T-cell (primary cell): Measurements from ENCODE around the gene SPHK1. TPM values are rescaled to one million over a fixed set of nuclear protein-coding genes. Genes with fewer than 3 reads are reported as not detected.
A peak's percentile ranks its signal among the peaks of the same experiment; 100 is the strongest.

Experiments used
- ATAC-seq, 4 experiments: fragments of 200-7000 bp in 3 of 4; fragments of 150-1000 bp in 1 of 4; cut with Tn5 transposase; replicated peaks in 1 of 4; 1 replicate in 3 of 4; 2 replicates in 1 of 4; pipeline ENCODE4 v1.10.0; 2021; ENCODE audit warnings: moderate library complexity in 3 of 4, mild to moderate bottlenecking in 2 of 4, moderate number of reproducible peaks in 1 of 4
- CTCF ChIA-PET, 2 donors: fragments of 300-600 bp; sonication (Branson Sonifier 250); formaldehyde crosslinking; loops; one replicate each; lab custom pipeline; 2022; ENCODE audit warnings: antibody characterized with exemption in 2 of 2; lab: Charles Lee
- POLR2A ChIA-PET, 2 donors: fragments of 300-600 bp; sonication (Branson Sonifier 250); formaldehyde crosslinking; loops; one replicate each; lab custom pipeline; 2022; ENCODE audit warnings: antibody characterized with exemption in 2 of 2; lab: Charles Lee
- DNase-seq, 35 experiments: peaks; one replicate each; pipeline versions ENCODE4 v3.0.0 to v3.0.0-alpha.2; 2013 to 2023
- H3K27ac ChIP-seq: one replicate; pipeline ENCODE4 v1.5.1; 2013; ENCODE audit warnings: low read length
- H3K27me3 ChIP-seq, 2 experiments: replicated peaks in 1 of 2; 1 replicate in 1 of 2; 2 replicates in 1 of 2; pipeline versions ENCODE4 v1.6.1 to v1.7.0; 2013; ENCODE audit warnings: low read length in 1 of 2, mixed read lengths in 1 of 2; ENCODE audit not compliant: control insufficient read depth in 2 of 2, insufficient read depth in 2 of 2; ENCODE audit errors: extremely low read depth in 1 of 2
- H3K36me3 ChIP-seq, 2 donors: 1 replicate in 1 of 2; 2 replicates in 1 of 2; pipeline versions ENCODE4 v1.6.1 to v1.7.0; 2013; ENCODE audit warnings: low read length in 1 of 2; ENCODE audit not compliant: control insufficient read depth in 2 of 2, insufficient read depth in 1 of 2; ENCODE audit errors: extremely low read depth in 1 of 2
- H3K4me1 ChIP-seq, 2 experiments: 1 replicate in 1 of 2; 2 replicates in 1 of 2; pipeline versions ENCODE4 v1.6.1 to v1.7.0; 2013; ENCODE audit warnings: low read length in 2 of 2, mixed read lengths in 1 of 2; ENCODE audit not compliant: insufficient read depth in 2 of 2, control insufficient read depth in 1 of 2; ENCODE audit errors: extremely low read depth in 1 of 2
- H3K4me3 ChIP-seq, 2 donors: 1 replicate in 1 of 2; 2 replicates in 1 of 2; pipeline versions ENCODE4 v1.5.1 to v1.7.0; 2013; ENCODE audit warnings: mild to moderate bottlenecking in 2 of 2, low read length in 1 of 2, moderate library complexity in 1 of 2; ENCODE audit not compliant: control insufficient read depth in 1 of 2; ENCODE audit errors: extremely low read depth in 1 of 2
- H3K9me3 ChIP-seq: 2 replicates; pipeline ENCODE4 v1.7.0; 2013
- H3K27ac Mint-ChIP-seq, 2 donors: one replicate each; pipeline ENCODE4 v1.8.0; 2020 to 2021; ENCODE audit warnings: mild to moderate bottlenecking in 2 of 2, mixed read lengths in 2 of 2
- H3K27me3 Mint-ChIP-seq, 2 donors: one replicate each; pipeline ENCODE4 v1.8.0; 2021 to 2022; ENCODE audit warnings: mixed read lengths in 2 of 2
- H3K36me3 Mint-ChIP-seq: one replicate; pipeline ENCODE4 v1.8.0; 2021; ENCODE audit warnings: mixed read lengths
- H3K4me1 Mint-ChIP-seq, 3 donors: one replicate each; pipeline ENCODE4 v1.8.0; 2020 to 2022; ENCODE audit warnings: mixed read lengths in 3 of 3, mild to moderate bottlenecking in 1 of 3
- H3K4me3 Mint-ChIP-seq, 3 donors: one replicate each; pipeline ENCODE4 v1.8.0; 2020 to 2022; ENCODE audit warnings: mild to moderate bottlenecking in 3 of 3, mixed read lengths in 3 of 3, moderate library complexity in 3 of 3
- H3K9me3 Mint-ChIP-seq, 3 donors: one replicate each; pipeline ENCODE4 v1.8.0; 2020 to 2022; ENCODE audit warnings: mixed read lengths in 3 of 3
- WGBS: methylation state at CpG from one replicate; pipeline ENCODE4 v1.1.5; 2013; ENCODE audit warnings: missing lambda C conversion rate; ENCODE audit not compliant: insufficient coverage; 5-methylcytosine and 5-hydroxymethylcytosine counted together
- total RNA-seq, 35 experiments: library from RNA in 6 of 35; stranded (reverse) in 6 of 35; fragments of 120-200 nt in 1 of 35; gene quantifications; one replicate each; pipeline versions ENCODE4 v1.2.1 to v1.2.4 and lab custom pipeline; 2013 to 2026

SPHK1 gene
- total RNA-seq, 5 donors from 2014 or later (not counting 1 experiment from before 2014, with no cell fraction given) = 0.70 to 1.6 (median 1.3) TPM

DNA sequence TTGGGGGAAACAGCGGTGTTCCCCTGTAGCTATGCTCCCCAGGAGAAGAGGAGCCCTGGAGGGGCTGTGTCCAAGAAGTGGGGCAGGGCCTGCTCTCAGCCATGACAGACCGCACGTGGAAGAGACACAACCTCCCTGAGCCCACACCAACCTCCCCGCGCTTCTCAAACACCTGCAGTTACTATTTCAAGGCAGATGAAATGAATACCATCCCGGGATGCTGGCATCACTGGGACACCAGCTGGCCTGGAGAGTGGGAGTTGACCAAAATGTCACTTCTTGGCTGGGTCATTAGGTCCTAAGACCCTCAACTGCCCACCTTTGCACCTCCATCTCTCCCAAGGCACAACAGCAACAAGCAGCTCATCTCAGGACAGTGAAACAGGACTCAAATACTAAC, 32.0 kb downstream of the SPHK1 start:
- Mint-ChIP-seq H3K27me3 (no peaks in the 10 kb centered on the region), H3K4me1 (peaks cover 19 to 22% (median 21%) of the 10 kb centered on the region in 3 donors), H3K27ac (no peak overlapping the region), H3K4me3 (no peak overlapping the region), H3K36me3 (peaks cover 8% of the 10 kb centered on the region), H3K9me3 (no peaks in the 10 kb centered on the region)
- H3K4me1 ChIP-seq = peaks cover 0 to 3% of the 10 kb centered on the region in 2 experiments
- peaks cover 5 to 17% of the 10 kb centered on the region in 2 donors for H3K36me3 ChIP-seq
- ChIA-PET CTCF (no interaction called here), POLR2A (no interaction called here)
- no peaks in the 10 kb centered on the region for H3K27me3 ChIP-seq
- WGBS = 95% methylated on average over 3 of the region's 6 CpGs
- no peak overlapping the region for H3K27ac ChIP-seq
- no peak for ATAC-seq
- DNase-seq = no peak
- no peak overlapping the region for H3K4me3 ChIP-seq
- no peaks in the 10 kb centered on the region for H3K9me3 ChIP-seq

DNA sequence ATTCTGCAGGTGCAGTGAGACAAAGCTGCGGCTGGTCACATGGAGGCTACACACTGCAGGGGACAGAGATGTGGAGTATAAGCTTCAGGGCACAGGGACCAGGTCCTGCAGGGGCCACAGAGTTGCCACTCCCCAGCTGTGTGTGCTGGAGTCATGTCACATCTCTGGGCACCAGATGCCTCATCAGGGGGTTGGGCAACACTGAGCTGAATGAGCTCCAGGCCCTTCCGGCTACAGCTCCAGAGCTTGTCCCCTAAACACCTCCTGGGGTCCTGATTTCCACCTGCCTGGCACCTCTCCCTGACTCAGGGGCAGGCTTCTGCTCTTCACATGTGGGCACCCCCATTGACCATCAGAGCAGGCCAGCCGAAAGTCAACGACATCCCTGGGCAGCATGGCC, 32.5 kb downstream of the SPHK1 start:
- Mint-ChIP-seq H3K4me3 (no peak overlapping the region), H3K27me3 (no peaks in the 10 kb centered on the region), H3K27ac (no peak overlapping the region), H3K36me3 (peaks cover 8% of the 10 kb centered on the region), H3K4me1 (peaks cover 19 to 22% (median 21%) of the 10 kb centered on the region in 3 donors), H3K9me3 (no peaks in the 10 kb centered on the region)
- no peak for DNase-seq
- H3K27ac ChIP-seq = no peak overlapping the region
- H3K36me3 ChIP-seq = peaks cover 7 to 17% of the 10 kb centered on the region in 2 donors
- H3K27me3 ChIP-seq = no peaks in the 10 kb centered on the region
- no peak for ATAC-seq
- H3K4me3 ChIP-seq = no peak overlapping the region
- H3K4me1 ChIP-seq = peaks cover 0 to 3% of the 10 kb centered on the region in 2 experiments
- ChIA-PET CTCF (interaction anchor here in 1 of 2 donors (1.1 kb wide), 1 partner anchor 8 kb away, joined by 3 read pairs; no protein-coding TSS in a partner anchor), POLR2A (no interaction called here)
- H3K9me3 ChIP-seq = no peaks in the 10 kb centered on the region
- WGBS = 100% methylated on average over 2 of the region's 4 CpGs

DNA sequence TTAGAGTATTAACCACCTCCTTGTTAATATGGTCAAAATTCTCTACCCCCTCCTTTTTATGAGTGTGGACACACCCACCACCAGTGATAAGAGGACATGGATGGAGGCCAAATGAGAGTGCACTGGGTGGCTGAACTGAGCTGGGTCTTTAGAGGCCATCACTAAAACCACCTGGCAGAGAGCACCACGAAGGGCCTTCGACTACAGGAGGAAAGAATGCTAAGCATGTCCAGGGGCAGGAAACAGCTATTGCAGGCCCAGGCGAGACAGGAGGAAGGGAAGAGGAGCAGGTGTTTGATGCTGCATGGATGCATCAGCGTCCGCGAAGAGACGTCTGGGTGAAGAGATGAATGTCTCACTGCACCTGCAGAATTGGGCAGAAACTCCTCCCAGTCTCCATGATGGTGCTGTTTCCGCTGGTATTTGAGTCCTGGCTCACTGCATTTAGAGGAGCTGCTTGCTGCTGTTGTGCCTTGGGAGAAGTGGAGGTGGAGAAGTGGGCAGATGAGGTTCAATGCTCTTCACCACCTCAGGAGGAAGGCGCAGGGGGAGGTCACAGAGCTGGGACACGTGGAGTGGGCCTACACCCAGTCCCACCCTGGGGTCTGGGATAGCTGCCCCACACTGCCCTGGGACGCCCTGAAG, 33.2 kb downstream of the SPHK1 start:
- CTCF ChIA-PET = interaction anchor here in 1 of 2 donors (1.1 kb wide), 1 partner anchor 9 kb away, joined by 3 read pairs; no protein-coding TSS in a partner anchor
- Histone ChIP-seq H3K27me3 (no peaks in the 10 kb centered on the region), H3K4me1 (peaks cover 0 to 3% of the 10 kb centered on the region in 2 experiments), H3K27ac (no peak overlapping the region), H3K9me3 (no peaks in the 10 kb centered on the region), H3K4me3 (no peak overlapping the region), H3K36me3 (peaks cover 9 to 11% of the 10 kb centered on the region in 2 donors)
- H3K4me1 Mint-ChIP-seq = peaks cover 19 to 28% (median 23%) of the 10 kb centered on the region in 3 donors
- WGBS = 73% methylated on average over 5 of the region's 11 CpGs
- ATAC-seq = no peak
- no peaks in the 10 kb centered on the region for H3K9me3 Mint-ChIP-seq
- DNase-seq = no peak
- H3K4me3 Mint-ChIP-seq = no peak overlapping the region
- peak overlapping the region in 1 of 2 donors; percentile 69 for H3K27ac Mint-ChIP-seq
- H3K27me3 Mint-ChIP-seq = no peaks in the 10 kb centered on the region
- POLR2A ChIA-PET = no interaction called here
- H3K36me3 Mint-ChIP-seq = peaks cover 9% of the 10 kb centered on the region

DNA sequence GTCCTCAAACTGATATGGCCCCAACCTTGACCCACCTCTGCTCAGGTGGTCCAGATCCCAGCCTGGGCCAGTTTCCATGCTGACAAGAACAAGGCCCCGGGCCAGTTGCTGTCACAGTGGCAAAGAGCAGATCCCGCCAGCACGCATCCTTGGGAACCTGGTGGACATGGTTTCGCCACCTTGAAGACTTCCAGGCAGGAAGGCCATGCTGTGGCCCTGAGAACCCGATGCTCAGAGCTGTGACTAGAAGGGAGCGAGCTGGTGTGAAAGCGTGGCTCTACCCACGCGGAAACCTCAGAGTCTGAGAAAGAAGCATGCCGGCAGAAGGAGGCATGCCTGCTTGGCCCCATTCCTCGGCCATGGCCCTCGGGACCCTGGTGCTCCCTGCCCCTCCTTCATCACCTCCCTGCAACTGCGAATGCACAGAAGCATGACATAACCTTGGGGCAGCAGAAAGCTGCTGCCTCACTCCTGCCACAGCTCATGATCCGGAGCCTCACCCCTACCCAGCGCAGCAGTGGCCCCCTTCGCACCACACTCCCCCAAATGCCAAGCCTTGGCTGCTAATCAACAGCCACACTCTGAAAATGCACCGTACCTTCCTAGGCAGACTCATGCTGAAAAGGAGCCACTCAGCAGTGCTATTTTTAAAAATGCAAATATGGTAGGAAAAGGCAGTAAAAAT, 35.3 kb downstream of the SPHK1 start:
- 83% methylated on average over 13 of the region's 17 CpGs for WGBS
- H3K9me3 Mint-ChIP-seq = no peaks in the 10 kb centered on the region
- H3K27me3 ChIP-seq = no peaks in the 10 kb centered on the region
- peaks cover 19 to 33% (median 23%) of the 10 kb centered on the region in 3 donors for H3K4me1 Mint-ChIP-seq
- peaks cover 6 to 11% of the 10 kb centered on the region in 2 donors for H3K36me3 ChIP-seq
- H3K36me3 Mint-ChIP-seq = peaks cover 13% of the 10 kb centered on the region
- no peaks in the 10 kb centered on the region for H3K9me3 ChIP-seq
- no peak overlapping the region for H3K4me3 ChIP-seq
- no peaks in the 10 kb centered on the region for H3K27me3 Mint-ChIP-seq
- H3K4me3 Mint-ChIP-seq = no peak overlapping the region
- no peak overlapping the region for H3K27ac Mint-ChIP-seq
- no peak for DNase-seq
- no peak for ATAC-seq
- peaks cover 0 to 3% of the 10 kb centered on the region in 2 experiments for H3K4me1 ChIP-seq
- POLR2A ChIA-PET = no interaction called here
- CTCF ChIA-PET = interaction anchor here in 1 of 2 donors (0.5 to 0.8 kb wide), 2 partner anchors 15 to 434 kb away, joined by 3 to 4 read pairs; no protein-coding TSS in a partner anchor
- H3K27ac ChIP-seq = no peak overlapping the region

DNA sequence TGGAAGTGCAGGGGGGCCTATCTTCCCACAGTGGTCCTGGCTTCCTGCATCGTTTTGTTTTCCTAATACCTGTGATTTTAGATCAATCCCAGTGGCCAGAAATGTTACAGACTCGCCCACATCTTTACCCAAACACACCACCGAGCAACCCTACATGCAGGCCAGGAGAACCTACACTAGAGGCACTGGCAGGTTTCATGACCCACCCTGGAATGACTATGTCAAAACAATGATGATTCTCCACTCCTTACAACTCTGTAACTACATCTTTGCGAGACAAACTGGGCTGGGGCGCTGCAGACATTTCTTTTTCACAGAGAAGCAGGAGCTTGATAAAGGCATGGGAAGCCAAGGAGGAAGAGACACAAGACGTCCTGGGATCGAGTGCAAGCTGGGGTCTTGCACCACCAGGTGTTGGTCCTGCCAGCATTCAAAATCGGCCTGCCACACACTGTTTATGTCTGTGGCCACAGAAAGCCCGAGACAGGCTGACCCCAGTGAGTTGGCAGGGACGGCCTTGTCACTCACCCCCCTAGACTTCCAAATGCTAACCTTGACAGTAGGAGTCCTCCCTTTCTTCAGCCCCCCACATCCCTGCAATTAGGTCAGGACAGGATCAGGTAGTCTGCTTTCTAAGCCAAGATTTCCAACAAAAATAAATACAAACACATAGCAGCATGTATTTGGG, 36.1 kb downstream of the SPHK1 start:
- ATAC-seq = no peak
- Histone ChIP-seq H3K27me3 (no peaks in the 10 kb centered on the region), H3K27ac (no peak overlapping the region), H3K9me3 (no peaks in the 10 kb centered on the region), H3K4me1 (peaks cover 0 to 3% of the 10 kb centered on the region in 2 experiments), H3K36me3 (peaks cover 6 to 11% of the 10 kb centered on the region in 2 donors), H3K4me3 (no peak overlapping the region)
- 96% methylated on average over 5 of the region's 10 CpGs for WGBS
- H3K9me3 Mint-ChIP-seq = no peaks in the 10 kb centered on the region
- POLR2A ChIA-PET = no interaction called here
- H3K27ac Mint-ChIP-seq = no peak overlapping the region
- H3K4me3 Mint-ChIP-seq = no peak overlapping the region
- CTCF ChIA-PET = interaction anchor here in 1 of 2 donors (0.8 kb wide), 1 partner anchor 16 kb away, joined by 3 read pairs; no protein-coding TSS in a partner anchor
- DNase-seq = no peak
- peaks cover 13% of the 10 kb centered on the region for H3K36me3 Mint-ChIP-seq
- peaks cover 19 to 36% (median 24%) of the 10 kb centered on the region in 3 donors for H3K4me1 Mint-ChIP-seq
- H3K27me3 Mint-ChIP-seq = no peaks in the 10 kb centered on the region

DNA sequence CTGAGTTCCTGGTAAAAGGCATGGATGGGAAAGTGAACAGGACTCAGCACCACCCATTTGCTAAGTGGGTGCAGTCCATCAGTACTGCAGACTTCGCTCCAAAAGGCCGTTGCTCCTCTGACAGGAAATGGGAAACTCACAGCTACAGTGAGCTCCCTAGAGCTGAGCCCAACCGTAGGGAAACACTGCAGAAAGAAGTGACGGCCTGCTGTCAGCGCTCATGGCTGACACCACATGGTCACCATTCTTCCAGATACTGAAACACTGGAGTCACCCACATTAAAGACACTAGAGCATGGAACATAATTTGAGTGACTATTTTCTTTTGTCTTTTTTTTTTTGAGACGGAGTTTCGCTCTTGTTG, 36.6 kb downstream of the SPHK1 start:
- ATAC-seq = no peak
- CTCF ChIA-PET = no interaction called here
- Histone ChIP-seq H3K4me3 (no peak overlapping the region), H3K27me3 (no peaks in the 10 kb centered on the region), H3K27ac (no peak overlapping the region), H3K4me1 (peaks cover 0 to 3% of the 10 kb centered on the region in 2 experiments), H3K36me3 (peaks cover 6 to 11% of the 10 kb centered on the region in 2 donors), H3K9me3 (no peaks in the 10 kb centered on the region)
- no peak overlapping the region for H3K4me3 Mint-ChIP-seq
- H3K4me1 Mint-ChIP-seq = peaks cover 19 to 40% (median 29%) of the 10 kb centered on the region in 3 donors
- POLR2A ChIA-PET = no interaction called here
- no peak overlapping the region for H3K27ac Mint-ChIP-seq
- H3K27me3 Mint-ChIP-seq = no peaks in the 10 kb centered on the region
- H3K9me3 Mint-ChIP-seq = no peaks in the 10 kb centered on the region
- peaks cover 13% of the 10 kb centered on the region for H3K36me3 Mint-ChIP-seq
- 95% methylated on average over 5 of the region's 7 CpGs for WGBS
- no peak for DNase-seq
